ENCODE measurements around the gene SLC12A1. TPM values are rescaled to one million over a fixed set of nuclear protein-coding genes. Genes with fewer than 3 reads are reported as not detected.
A peak's percentile ranks its signal among the peaks of the same experiment; 100 is the strongest.

The SLC12A1 gene
- total and polyA plus RNA-seq, 2 of the 8 experiments (the other 6 are each of a cell fraction or from before 2014, with no cell fraction given) = 0.63 to 1.0 TPM

DNA sequence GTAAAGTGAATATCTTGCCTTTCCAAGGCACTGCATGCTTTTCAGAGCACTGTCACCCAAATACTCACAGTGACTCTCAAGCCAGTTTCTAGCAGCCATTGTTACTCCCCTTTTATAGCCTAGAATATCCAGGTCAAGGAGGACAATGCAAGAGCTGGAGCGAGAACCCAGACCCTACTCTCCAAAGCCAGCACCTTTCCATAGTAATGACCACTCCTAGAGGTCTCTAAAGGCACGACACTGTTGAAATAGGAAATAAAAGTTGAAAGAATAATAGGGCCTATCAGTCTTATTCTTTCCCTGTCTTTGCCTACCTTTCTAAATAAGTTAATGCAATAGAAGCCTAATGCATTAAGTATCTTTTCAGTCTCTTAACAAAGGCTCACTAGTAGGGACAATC is 91.6 kb downstream of the SLC12A1 start:
- Histone ChIP-seq H3K27me3 (replicated peaks in 1 of 4; ENCODE audit: control insufficient read depth in 3 of 4, extremely low read depth in 1 of 4, insufficient read depth in 3 of 4, low read length in 3 of 4) (no peaks in the 10 kb centered on the region), H2BK20ac (ENCODE audit: low read length) (peak overlapping the region; percentile 56), H4K8ac (ENCODE audit: extremely low read depth, insufficient read depth, low read length) (no peak overlapping the region), H3K79me2 (ENCODE audit: control insufficient read depth in 1 of 2, insufficient read depth in 2 of 2, low read length in 2 of 2) (no peaks in the 10 kb centered on the region), H3K23me2 (ENCODE audit: low read depth, low read length) (no peaks in the 10 kb centered on the region), H4K5ac (ENCODE audit: insufficient read length, low read depth, low read length) (peak overlapping the region; percentile 0), H3K4me3 (ENCODE audit: extremely low read depth in 1 of 4, insufficient read depth in 2 of 4, low read depth in 3 of 4, low read length in 4 of 4) (no peak overlapping the region), H3K14ac (ENCODE audit: insufficient read length) (no peak overlapping the region), H2BK12ac (ENCODE audit: low read depth, low read length) (no peak overlapping the region; the same call in 1 of the 2 replicates), H3K4ac (replicated peaks; ENCODE audit: insufficient read length, low read depth, low read length) (no peak overlapping the region), H3K36me3 (ENCODE audit: control insufficient read depth in 2 of 4, insufficient read depth in 4 of 4, low read length in 3 of 4) (no peaks in the 10 kb centered on the region), H3K79me1 (ENCODE audit: low read depth, low read length) (no peaks in the 10 kb centered on the region), H2AFZ (ENCODE audit: low read length) (0 out of 2 replicates have a peak overlapping the region, but pooled peaks have one; percentile 78), H2BK5ac (ENCODE audit: low read depth, low read length) (peak overlapping the region; percentile 7; the same call in 1 of the 2 replicates), H2AK5ac (ENCODE audit: low read depth, low read length) (no peak overlapping the region), H2BK15ac (ENCODE audit: low read length) (no peak overlapping the region), H3K18ac (ENCODE audit: extremely low read depth, low read length) (peak overlapping the region; percentile 33), H3K9me3 (ENCODE audit: insufficient read depth in 2 of 2, low read depth in 1 of 2, low read length in 1 of 2) (no peaks in the 10 kb centered on the region), H3K27ac (ENCODE audit: low read depth, low read length) (no peak overlapping the region), H4K91ac (replicated peaks; ENCODE audit: insufficient read length, low read length) (peak overlapping the region; percentile 63), H2BK120ac (replicated peaks; ENCODE audit: low read depth, low read length) (peak overlapping the region; percentile 14), H3K4me1 (replicated peaks in 1 of 4; ENCODE audit: control insufficient read depth in 3 of 4, insufficient read depth in 4 of 4, low read length in 3 of 4) (peaks cover 6 to 21% (median 15%) of the 10 kb centered on the region in 4 experiments; a peak in 6 of 7 replicates), H3K23ac (ENCODE audit: insufficient read length) (no peak overlapping the region), H3K4me2 (ENCODE audit: insufficient read depth in 1 of 2, low read depth in 2 of 2, low read length in 2 of 2) (no peak overlapping the region; a peak in 2 of 4 replicates), H3K56ac (replicated peaks; ENCODE audit: insufficient read length, low read depth, low read length) (no peak overlapping the region), H3K9ac (replicated peaks in 1 of 4; ENCODE audit: extremely low read depth in 1 of 4, low read depth in 3 of 4, low read length in 3 of 4) (no peak overlapping the region), H4K20me1 (replicated peaks in 1 of 2; ENCODE audit: control insufficient read depth in 1 of 2, insufficient read depth in 2 of 2, low read length in 2 of 2) (no peaks in the 10 kb centered on the region)
- WGBS, 2 experiments (ENCODE audit: extremely low coverage in 1 of 2, insufficient coverage in 1 of 2, insufficient read length in 1 of 2, insufficient replicate concordance in 2 of 2, low coverage in 1 of 2, low lambda C conversion rate in 2 of 2, missing lambda C conversion rate in 1 of 2) = 68% methylated on average over 2 of the region's 2 CpGs; no CpG with 5 or more reads in 1 of the 2 experiments
- POLR2A ChIA-PET (ENCODE audit: partially characterized antibody) = interaction anchor here (1.6 kb wide), 1 partner anchor 78 kb away, joined by 3 read pairs; no protein-coding TSS in a partner anchor
- CTCF ChIA-PET (ENCODE audit: partially characterized antibody) = interaction anchor here (0.6 to 6.6 kb wide), 13 partner anchors 9 to 1998 kb away, joined by 3 to 41 read pairs (median 4); no protein-coding TSS in a partner anchor
- DNase-seq (ENCODE audit: low read depth in 1 of 2, low spot score in 2 of 2) (no peak), FAIRE-seq (peak; percentile 52)

All from H1 (cell line).